GM21825 (cell line): ENCODE measurements around the gene BBOX1.
"Not testable (repeated sequence)": the region's sequence is repeated elsewhere in the genome, so short reads cannot be mapped to it uniquely, and the experiment has no call there.

ENCODE experiments used
- ATAC-seq: cut with Tn5 transposase; IDR thresholded peaks from one replicate; pipeline ENCODE4 v1.9.1; 2021; ENCODE audit warnings: mild to moderate bottlenecking, moderate library complexity; ENCODE audit not compliant: unreplicated experiment

The BBOX1 gene

GRCh38 chr11:27174672-27175210 lies 134.1 kb downstream of the BBOX1 start:
- no peak for ATAC-seq

- ATAC-seq, result not testable (repeated sequence)
Observed at GRCh38 chr11:27175562-27175961, 134.9 kb downstream of the BBOX1 start.
